Stimulated activated naive B cell treated with anti-CD40 and anti-IgM and Interleukin-4, amounts not matched to agents 10 μg/mL and 1 μg/mL and 100 μg/mL, for 72 hours (primary cell): ENCODE measurements around the gene TCF23.
"Not testable (repeated sequence)": the region's sequence is repeated elsewhere in the genome, so short reads cannot be mapped to it uniquely, and the experiment has no call there.

Experiments used
- ATAC-seq, 2 donors: fragments of 150-1000 bp; cut with Tn5 transposase; replicated peaks; 2 replicates each; pipeline ENCODE4 v1.10.0; 2021; ENCODE audit warnings: moderate library complexity in 1 of 2
- DNase-seq: peaks from one replicate; pipeline ENCODE4 v3.0.0; 2021
- H3K27ac Mint-ChIP-seq: one replicate; pipeline ENCODE4 v1.8.0; 2022; ENCODE audit warnings: mild to moderate bottlenecking, mixed read lengths
- H3K27me3 Mint-ChIP-seq, 2 donors: one replicate each; pipeline ENCODE4 v1.8.0; 2022; ENCODE audit warnings: mixed read lengths in 2 of 2
- H3K36me3 Mint-ChIP-seq, 2 donors: one replicate each; pipeline ENCODE4 v1.8.0; 2022; ENCODE audit warnings: mixed read lengths in 2 of 2, mild to moderate bottlenecking in 1 of 2
- H3K4me1 Mint-ChIP-seq, 2 donors: one replicate each; pipeline ENCODE4 v1.8.0; 2022; ENCODE audit warnings: mixed read lengths in 2 of 2, mild to moderate bottlenecking in 1 of 2
- H3K4me3 Mint-ChIP-seq, 2 donors: one replicate each; pipeline ENCODE4 v1.8.0; 2022; ENCODE audit warnings: mild to moderate bottlenecking in 2 of 2, mixed read lengths in 2 of 2, moderate library complexity in 1 of 2
- H3K9me3 Mint-ChIP-seq, 2 donors: one replicate each; pipeline ENCODE4 v1.8.0; 2022; ENCODE audit warnings: mixed read lengths in 2 of 2, mild to moderate bottlenecking in 1 of 2

The TCF23 gene

GRCh38 chr2:27148801-27149439, at the start of gene TCF23:
Gene TCF23 (plus strand): TSS chr2:27149004. CDS start chr2:27149134, 130 bp downstream.
- Mint-ChIP-seq H3K27ac (peak within 1 kb of the TSS; percentile 73), H3K36me3 (no peaks in the 10 kb centered on the region), H3K4me1 (peaks cover 7 to 9% of the 10 kb centered on the region in 2 donors), H3K9me3 (no peaks in the 10 kb centered on the region), H3K27me3 (peaks cover 12 to 24% of the 10 kb centered on the region in 2 donors), H3K4me3 (no peak within 1 kb of the TSS)
- DNase-seq = no peak
- ATAC-seq = no peak

GRCh38 chr2:27099334-27099955, 49.4 kb upstream of the TCF23 start:
- Mint-ChIP-seq H3K36me3 (peaks cover 0 to 3% of the 10 kb centered on the region in 2 donors), H3K27me3 (peaks cover 4 to 6% of the 10 kb centered on the region in 2 donors), H3K27ac (no peak overlapping the region), H3K4me3 (no peak overlapping the region), H3K9me3 (no peaks in the 10 kb centered on the region), H3K4me1 (peaks cover 17 to 19% of the 10 kb centered on the region in 2 donors)
- ATAC-seq (no peak), DNase-seq (no peak)

- no peak overlapping the region for H3K4me3 Mint-ChIP-seq
- DNase-seq (no peak), ATAC-seq (no peak)
- peaks cover 4 to 6% of the 10 kb centered on the region in 2 donors for H3K27me3 Mint-ChIP-seq
- no peaks in the 10 kb centered on the region for H3K9me3 Mint-ChIP-seq
- peaks cover 17 to 19% of the 10 kb centered on the region in 2 donors for H3K4me1 Mint-ChIP-seq
- H3K27ac Mint-ChIP-seq = no peak overlapping the region
- peaks cover 0 to 3% of the 10 kb centered on the region in 2 donors for H3K36me3 Mint-ChIP-seq
Observed at GRCh38 chr2:27100036-27100435, 48.8 kb upstream of the TCF23 start.

- DNase-seq = no peak
- H3K27ac Mint-ChIP-seq = no peak overlapping the region
- H3K4me3 Mint-ChIP-seq = no peak overlapping the region
- peaks cover 0 to 3% of the 10 kb centered on the region in 2 donors for H3K36me3 Mint-ChIP-seq
- peaks cover 0 to 3% of the 10 kb centered on the region in 2 donors for H3K4me1 Mint-ChIP-seq
- no peak for ATAC-seq
- no peaks in the 10 kb centered on the region for H3K9me3 Mint-ChIP-seq
- peaks cover 4 to 6% of the 10 kb centered on the region in 2 donors for H3K27me3 Mint-ChIP-seq
Observed at GRCh38 chr2:27102329-27102728, 46.5 kb upstream of the TCF23 start.

GRCh38 chr2:27105981-27106380, 42.8 kb upstream of the TCF23 start:
- Mint-ChIP-seq H3K36me3 (no peaks in the 10 kb centered on the region), H3K27ac (no peak overlapping the region), H3K4me1 (no peaks in the 10 kb centered on the region), H3K4me3 (no peak overlapping the region), H3K9me3 (no peaks in the 10 kb centered on the region), H3K27me3 (peaks cover 4 to 6% of the 10 kb centered on the region in 2 donors)
- ATAC-seq = no peak
- DNase-seq = no peak

- DNase-seq = no peak
- no peaks in the 10 kb centered on the region for H3K4me1 Mint-ChIP-seq
- no peaks in the 10 kb centered on the region for H3K36me3 Mint-ChIP-seq
- H3K27me3 Mint-ChIP-seq = peaks cover 4 to 6% of the 10 kb centered on the region in 2 donors
- H3K9me3 Mint-ChIP-seq = no peaks in the 10 kb centered on the region
- no peak overlapping the region for H3K4me3 Mint-ChIP-seq
- no peak overlapping the region for H3K27ac Mint-ChIP-seq
- no peak for ATAC-seq
Observed at GRCh38 chr2:27108221-27108620, 40.6 kb upstream of the TCF23 start.

- no peaks in the 10 kb centered on the region for H3K4me1 Mint-ChIP-seq
- H3K4me3 Mint-ChIP-seq = no peak overlapping the region
- DNase-seq (no peak), ATAC-seq (no peak)
- no peaks in the 10 kb centered on the region for H3K36me3 Mint-ChIP-seq
- H3K9me3 Mint-ChIP-seq = no peaks in the 10 kb centered on the region
- H3K27me3 Mint-ChIP-seq = peaks cover 1 to 4% of the 10 kb centered on the region in 2 donors
- H3K27ac Mint-ChIP-seq = no peak overlapping the region
Observed at GRCh38 chr2:27109083-27109482, 39.7 kb upstream of the TCF23 start.

GRCh38 chr2:27110603-27111352, 38.0 kb upstream of the TCF23 start:
- not testable (repeated sequence) for H3K27ac Mint-ChIP-seq, ATAC-seq, H3K4me3 Mint-ChIP-seq, H3K27me3 Mint-ChIP-seq, H3K9me3 Mint-ChIP-seq, H3K4me1 Mint-ChIP-seq, DNase-seq, H3K36me3 Mint-ChIP-seq

- not testable (repeated sequence) for H3K9me3 Mint-ChIP-seq, H3K27me3 Mint-ChIP-seq, H3K36me3 Mint-ChIP-seq, H3K27ac Mint-ChIP-seq, H3K4me1 Mint-ChIP-seq, H3K4me3 Mint-ChIP-seq, DNase-seq, ATAC-seq
Observed at GRCh38 chr2:27111392-27112078, 37.3 kb upstream of the TCF23 start.

- no peaks in the 10 kb centered on the region for H3K9me3 Mint-ChIP-seq
- ATAC-seq = no peak
- peaks cover 0 to 2% of the 10 kb centered on the region in 2 donors for H3K36me3 Mint-ChIP-seq
- no peak overlapping the region for H3K4me3 Mint-ChIP-seq
- DNase-seq = no peak
- no peak overlapping the region for H3K27ac Mint-ChIP-seq
- peaks cover 28 to 33% of the 10 kb centered on the region in 2 donors for H3K27me3 Mint-ChIP-seq
- peaks cover 5 to 6% of the 10 kb centered on the region in 2 donors for H3K4me1 Mint-ChIP-seq
Observed at GRCh38 chr2:27115519-27115918, 33.3 kb upstream of the TCF23 start.

- H3K4me1 Mint-ChIP-seq = peaks cover 6 to 8% of the 10 kb centered on the region in 2 donors
- H3K4me3 Mint-ChIP-seq = peak overlapping the region; percentile 55 to 58
- H3K27ac Mint-ChIP-seq = no peak overlapping the region
- no peaks in the 10 kb centered on the region for H3K9me3 Mint-ChIP-seq
- no peak for DNase-seq
- H3K27me3 Mint-ChIP-seq = peaks cover 33 to 39% of the 10 kb centered on the region in 2 donors
- ATAC-seq = no peak
- H3K36me3 Mint-ChIP-seq = peaks cover 0 to 2% of the 10 kb centered on the region in 2 donors
Observed at GRCh38 chr2:27117995-27118524, 30.7 kb upstream of the TCF23 start.

GRCh38 chr2:27118525-27119329, 30.1 kb upstream of the TCF23 start, which contains the start of gene CGREF1:
Gene CGREF1 (minus strand): TSS chr2:27119128. CDS start chr2:27104366, 14,762 bp downstream.
- H3K27ac Mint-ChIP-seq = no peak within 1 kb of the TSS
- ATAC-seq = peak; percentile 28 to 38
- no peaks in the 10 kb centered on the region for H3K9me3 Mint-ChIP-seq
- DNase-seq = no peak
- peaks cover 33 to 39% of the 10 kb centered on the region in 2 donors for H3K27me3 Mint-ChIP-seq
- H3K36me3 Mint-ChIP-seq = peaks cover 0 to 2% of the 10 kb centered on the region in 2 donors
- H3K4me3 Mint-ChIP-seq = peak within 1 kb of the TSS; percentile 78 to 80
- peaks cover 11 to 13% of the 10 kb centered on the region in 2 donors for H3K4me1 Mint-ChIP-seq

GRCh38 chr2:27119330-27119670, 29.5 kb upstream of the TCF23 start:
- H3K36me3 Mint-ChIP-seq, H3K9me3 Mint-ChIP-seq, DNase-seq, H3K27ac Mint-ChIP-seq: not testable (repeated sequence)
- Mint-ChIP-seq H3K4me3 (peak overlapping the region; percentile 78 to 80), H3K27me3 (peaks cover 33 to 39% of the 10 kb centered on the region in 2 donors), H3K4me1 (peaks cover 14 to 18% of the 10 kb centered on the region in 2 donors)
- peak in 1 of 2 donors; percentile 4 for ATAC-seq
